GM21717 (cell line): ENCODE data around the gene ATP9B.

Experiments used
- ATAC-seq: cut with Tn5 transposase; IDR thresholded peaks from one replicate; pipeline ENCODE4 v1.9.1; 2021; ENCODE audit warnings: mild to moderate bottlenecking, moderate library complexity; ENCODE audit not compliant: unreplicated experiment

The ATP9B gene

GRCh38 chr18:79404567-79404910 lies 335.3 kb downstream of the ATP9B start:
- ATAC-seq = no peak

- ATAC-seq = no peak
Measured at GRCh38 chr18:79405019-79405780, 336.0 kb downstream of the ATP9B start.

GRCh38 chr18:79405781-79406575 lies 336.8 kb downstream of the ATP9B start:
- ATAC-seq = peak; percentile 72

GRCh38 chr18:79406708-79407107 lies 337.5 kb downstream of the ATP9B start:
- ATAC-seq = no peak

- no peak for ATAC-seq
Measured at GRCh38 chr18:79409313-79409712, 340.1 kb downstream of the ATP9B start.

- ATAC-seq = no peak
Measured at GRCh38 chr18:79410171-79410641, 341.0 kb downstream of the ATP9B start.

- no peak for ATAC-seq
Measured at GRCh38 chr18:79410731-79411613, 341.8 kb downstream of the ATP9B start.

GRCh38 chr18:79411614-79412526 lies 342.7 kb downstream of the ATP9B start:
- ATAC-seq = no peak

GRCh38 chr18:79413025-79413424 lies 343.8 kb downstream of the ATP9B start:
- no peak for ATAC-seq

- ATAC-seq = no peak
Measured at GRCh38 chr18:79413426-79413825, 344.2 kb downstream of the ATP9B start.

- ATAC-seq = no peak
Measured at GRCh38 chr18:79413901-79414300, 344.7 kb downstream of the ATP9B start.

- ATAC-seq = no peak
Measured at GRCh38 chr18:79416022-79416676, 347.0 kb downstream of the ATP9B start.

- ATAC-seq = no peak
Measured at GRCh38 chr18:79416677-79417052, 347.5 kb downstream of the ATP9B start.

GRCh38 chr18:79418236-79418635 lies 349.0 kb downstream of the ATP9B start:
- no peak for ATAC-seq

GRCh38 chr18:79418642-79419041 lies 349.4 kb downstream of the ATP9B start:
- ATAC-seq = no peak

GRCh38 chr18:79420033-79420745 lies 351.0 kb downstream of the ATP9B start:
- ATAC-seq = no peak

GRCh38 chr18:79421275-79421857 lies 352.2 kb downstream of the ATP9B start:
- ATAC-seq = no peak

- ATAC-seq = peak; percentile 88
Measured at GRCh38 chr18:79422022-79422782, 353.0 kb downstream of the ATP9B start.
